Measurements from ENCODE around the gene CCDC185. TPM values are rescaled to one million over a fixed set of nuclear protein-coding genes. Genes with fewer than 3 reads are reported as not detected.

Gene CCDC185
- total RNA-seq, 1 donor, result not detected

DNA sequence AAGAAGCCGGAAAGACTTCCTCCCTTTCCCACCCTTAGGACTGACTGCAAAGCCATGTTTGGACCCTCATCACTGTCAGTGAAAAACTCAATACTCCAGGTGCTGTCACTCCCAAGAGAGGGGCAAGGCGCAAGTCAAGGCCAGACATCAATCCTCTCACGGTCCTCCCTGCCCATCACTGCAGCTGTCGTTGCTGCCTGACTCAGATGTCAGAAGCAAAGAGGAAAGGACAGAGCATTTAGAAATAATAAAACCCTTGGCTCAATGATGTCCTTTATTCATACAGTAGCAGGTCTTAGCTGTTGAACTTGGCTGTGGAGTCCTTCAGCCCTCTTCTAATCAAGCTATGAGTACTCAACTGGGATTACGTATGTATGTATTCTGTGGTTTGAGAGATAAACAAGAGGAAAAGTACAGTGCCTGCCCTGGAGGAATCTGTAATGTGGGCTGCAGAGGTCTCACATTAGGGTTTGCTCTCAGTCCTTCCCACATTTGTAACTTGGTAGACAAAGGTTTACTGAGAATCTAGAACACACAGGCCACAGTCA, 42.8 kb upstream of the CCDC185 start:
- no peak overlapping the region for H3K4me2 ChIP-seq (ENCODE audit: insufficient read depth, low read length)
- H4K20me1 ChIP-seq (ENCODE audit: insufficient read depth, low read length), result no peaks in the 10 kb centered on the region
- no peak overlapping the region for H3K4me3 ChIP-seq (ENCODE audit: insufficient read depth, low read length)
- H3K9me3 ChIP-seq (ENCODE audit: low read depth, low read length), result no peaks in the 10 kb centered on the region
- no peaks in the 10 kb centered on the region for H3K79me2 ChIP-seq (ENCODE audit: insufficient read depth, low read length)
- H3K27ac ChIP-seq (ENCODE audit: low read depth, low read length), result no peak overlapping the region
- H2AFZ ChIP-seq (ENCODE audit: low read length), result no peak overlapping the region
- no peaks in the 10 kb centered on the region for H3K4me1 ChIP-seq (ENCODE audit: insufficient read depth, low read length)
- TF ChIP-seq, protein P1, sequence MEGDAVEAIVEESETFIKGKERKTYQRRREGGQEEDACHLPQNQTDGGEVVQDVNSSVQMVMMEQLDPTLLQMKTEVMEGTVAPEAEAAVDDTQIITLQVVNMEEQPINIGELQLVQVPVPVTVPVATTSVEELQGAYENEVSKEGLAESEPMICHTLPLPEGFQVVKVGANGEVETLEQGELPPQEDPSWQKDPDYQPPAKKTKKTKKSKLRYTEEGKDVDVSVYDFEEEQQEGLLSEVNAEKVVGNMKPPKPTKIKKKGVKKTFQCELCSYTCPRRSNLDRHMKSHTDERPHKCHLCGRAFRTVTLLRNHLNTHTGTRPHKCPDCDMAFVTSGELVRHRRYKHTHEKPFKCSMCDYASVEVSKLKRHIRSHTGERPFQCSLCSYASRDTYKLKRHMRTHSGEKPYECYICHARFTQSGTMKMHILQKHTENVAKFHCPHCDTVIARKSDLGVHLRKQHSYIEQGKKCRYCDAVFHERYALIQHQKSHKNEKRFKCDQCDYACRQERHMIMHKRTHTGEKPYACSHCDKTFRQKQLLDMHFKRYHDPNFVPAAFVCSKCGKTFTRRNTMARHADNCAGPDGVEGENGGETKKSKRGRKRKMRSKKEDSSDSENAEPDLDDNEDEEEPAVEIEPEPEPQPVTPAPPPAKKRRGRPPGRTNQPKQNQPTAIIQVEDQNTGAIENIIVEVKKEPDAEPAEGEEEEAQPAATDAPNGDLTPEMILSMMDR (IDR thresholded peaks at IDR 0.05; ENCODE audit: extremely low read depth, low read depth, low read length), result no peak
- H3K27me3 ChIP-seq (ENCODE audit: insufficient read depth, low read length), result peaks cover 44% of the 10 kb centered on the region
- no peaks in the 10 kb centered on the region for H3K36me3 ChIP-seq (ENCODE audit: insufficient read depth, low read length)
- DNase-seq (ENCODE audit: insufficient read length, low spot score, missing footprints), result no peak

DNA sequence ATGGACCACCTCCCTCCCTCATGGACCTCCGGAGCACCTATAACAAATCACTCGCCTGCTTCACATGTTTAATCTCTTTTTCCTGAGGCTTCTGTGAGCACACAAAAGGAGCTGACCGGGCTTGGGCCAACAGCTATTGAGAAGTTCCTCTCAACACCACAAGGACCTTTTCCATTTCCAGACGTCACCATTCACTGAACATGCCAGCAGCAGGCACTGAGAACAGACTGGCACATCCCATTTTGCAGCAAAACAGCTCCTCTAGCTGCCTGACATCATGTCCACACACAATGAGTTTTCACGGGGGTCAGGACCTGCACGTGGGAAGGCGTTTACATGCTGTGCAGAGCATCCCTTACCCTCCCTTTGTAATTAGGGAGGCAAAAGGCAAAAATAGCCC, 40.3 kb upstream of the CCDC185 start:
- DNase-seq (ENCODE audit: insufficient read length, low spot score, missing footprints), result no peak
- H3K79me2 ChIP-seq (ENCODE audit: insufficient read depth, low read length), result no peaks in the 10 kb centered on the region
- no peaks in the 10 kb centered on the region for H3K4me1 ChIP-seq (ENCODE audit: insufficient read depth, low read length)
- no peak overlapping the region for H3K27ac ChIP-seq (ENCODE audit: low read depth, low read length)
- H2AFZ ChIP-seq (ENCODE audit: low read length), result no peak overlapping the region
- H4K20me1 ChIP-seq (ENCODE audit: insufficient read depth, low read length), result no peaks in the 10 kb centered on the region
- H3K9me3 ChIP-seq (ENCODE audit: low read depth, low read length), result no peaks in the 10 kb centered on the region
- TF ChIP-seq, protein P1 (IDR thresholded peaks at IDR 0.05; ENCODE audit: extremely low read depth, low read depth, low read length), result no peak
- H3K36me3 ChIP-seq (ENCODE audit: insufficient read depth, low read length), result no peaks in the 10 kb centered on the region
- no peak overlapping the region for H3K4me2 ChIP-seq (ENCODE audit: insufficient read depth, low read length)
- no peak overlapping the region for H3K4me3 ChIP-seq (ENCODE audit: insufficient read depth, low read length)
- peaks cover 53% of the 10 kb centered on the region for H3K27me3 ChIP-seq (ENCODE audit: insufficient read depth, low read length)

DNA sequence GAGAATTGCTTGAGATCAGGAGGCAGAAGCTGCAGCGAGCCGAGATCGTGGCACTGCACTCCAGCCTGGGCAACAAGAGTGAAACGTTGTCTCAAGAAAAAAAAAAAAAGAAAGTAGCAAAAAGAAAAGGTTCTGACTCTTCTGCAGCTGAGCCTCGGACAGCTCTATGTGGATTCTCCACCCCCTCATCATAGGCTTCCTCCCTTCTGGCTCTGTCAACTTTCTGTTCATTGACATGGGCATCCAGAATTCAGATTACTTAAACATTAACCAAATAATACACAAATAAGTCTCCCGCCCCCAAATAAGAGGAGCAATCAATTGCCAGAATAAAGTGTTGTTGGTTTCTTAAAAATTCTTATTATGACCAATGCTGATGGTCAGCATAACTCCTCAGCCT, 39.3 kb upstream of the CCDC185 start:
- Histone ChIP-seq H3K4me2 (ENCODE audit: insufficient read depth, low read length) (no peak overlapping the region), H3K9me3 (ENCODE audit: low read depth, low read length) (no peaks in the 10 kb centered on the region), H3K4me1 (ENCODE audit: insufficient read depth, low read length) (no peaks in the 10 kb centered on the region), H3K4me3 (ENCODE audit: insufficient read depth, low read length) (no peak overlapping the region), H3K79me2 (ENCODE audit: insufficient read depth, low read length) (no peaks in the 10 kb centered on the region), H2AFZ (ENCODE audit: low read length) (no peak overlapping the region), H3K36me3 (ENCODE audit: insufficient read depth, low read length) (no peaks in the 10 kb centered on the region), H3K27me3 (ENCODE audit: insufficient read depth, low read length) (peaks cover 55% of the 10 kb centered on the region), H3K27ac (ENCODE audit: low read depth, low read length) (no peak overlapping the region), H4K20me1 (ENCODE audit: insufficient read depth, low read length) (no peaks in the 10 kb centered on the region)
- DNase-seq (ENCODE audit: insufficient read length, low spot score, missing footprints), result no peak
- TF ChIP-seq, protein P1 (IDR thresholded peaks at IDR 0.05; ENCODE audit: extremely low read depth, low read depth, low read length), result no peak

DNA sequence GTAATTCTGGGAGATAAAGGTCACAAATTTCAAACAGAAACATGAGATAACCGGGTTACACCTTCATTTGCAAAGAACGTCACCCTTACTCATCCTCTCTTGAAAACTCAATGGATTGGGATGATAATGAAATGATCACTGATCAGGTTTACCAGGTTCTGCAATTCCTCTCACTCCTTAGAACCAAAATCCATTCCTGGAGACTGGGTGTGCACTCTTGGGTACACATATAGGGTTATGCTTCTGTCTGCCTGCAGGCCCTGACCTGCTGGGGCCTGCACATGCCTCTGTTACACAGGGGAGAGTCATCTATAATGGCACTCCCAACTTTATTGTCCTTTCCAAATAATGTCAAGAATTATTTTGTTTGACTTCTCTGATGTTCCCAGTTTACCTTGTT, 37.5 kb upstream of the CCDC185 start:
- H3K36me3 ChIP-seq (ENCODE audit: insufficient read depth, low read length), result no peaks in the 10 kb centered on the region
- H3K27ac ChIP-seq (ENCODE audit: low read depth, low read length), result no peak overlapping the region
- peaks cover 67% of the 10 kb centered on the region for H3K27me3 ChIP-seq (ENCODE audit: insufficient read depth, low read length)
- H4K20me1 ChIP-seq (ENCODE audit: insufficient read depth, low read length), result no peaks in the 10 kb centered on the region
- H3K4me1 ChIP-seq (ENCODE audit: insufficient read depth, low read length), result no peaks in the 10 kb centered on the region
- TF ChIP-seq, protein P1 (IDR thresholded peaks at IDR 0.05; ENCODE audit: extremely low read depth, low read depth, low read length), result no peak
- no peak overlapping the region for H3K4me2 ChIP-seq (ENCODE audit: insufficient read depth, low read length)
- H3K4me3 ChIP-seq (ENCODE audit: insufficient read depth, low read length), result no peak overlapping the region
- no peaks in the 10 kb centered on the region for H3K79me2 ChIP-seq (ENCODE audit: insufficient read depth, low read length)
- no peak for DNase-seq (ENCODE audit: insufficient read length, low spot score, missing footprints)
- no peak overlapping the region for H2AFZ ChIP-seq (ENCODE audit: low read length)
- H3K9me3 ChIP-seq (ENCODE audit: low read depth, low read length), result no peaks in the 10 kb centered on the region

All from osteoblast (primary cell).